Naive thymus-derived CD4-positive, alpha-beta T cell (primary cell): ENCODE measurements around the gene DDAH2. TPM values are rescaled to one million over a fixed set of nuclear protein-coding genes. Genes with fewer than 3 reads are reported as not detected.

ENCODE experiments used
- ATAC-seq: fragments of 150-1000 bp; cut with Tn5 transposase; 2 replicates; pipeline ENCODE4 v1.10.0; 2021; ENCODE audit warnings: mild to moderate bottlenecking, moderate library complexity
- CTCF ChIA-PET: fragments of 350-600 bp; sonication (Branson Sonifier 250); formaldehyde crosslinking; loops from one replicate; lab custom pipeline; 2021; ENCODE audit warnings: antibody characterized with exemption; lab: Charles Lee
- POLR2A ChIA-PET: fragments of 350-600 bp; sonication (Branson Sonifier 250); formaldehyde crosslinking; loops from one replicate; lab custom pipeline; 2021; ENCODE audit warnings: antibody characterized with exemption, inconsistent platforms; lab: Charles Lee
- DNase-seq, 9 donors: peaks; one replicate each; pipeline versions ENCODE4 v3.0.0 to v3.0.0-alpha.2; 2020 to 2022; ENCODE audit warnings: mixed read lengths in 1 of 9
- H3K27ac ChIP-seq: one replicate; pipeline ENCODE4 v1.7.0; 2013; ENCODE audit warnings: mild to moderate bottlenecking, low read depth, low read length, moderate library complexity
- H3K27me3 ChIP-seq, 2 donors: one replicate each; pipeline ENCODE4 v1.7.0; 2013; ENCODE audit warnings: low read length in 2 of 2, mild to moderate bottlenecking in 2 of 2, moderate library complexity in 2 of 2; ENCODE audit not compliant: control insufficient read depth in 2 of 2, insufficient read depth in 2 of 2
- H3K36me3 ChIP-seq, 3 experiments: 1 replicate in 2 of 3; 2 replicates in 1 of 3; pipeline ENCODE4 v1.7.0; 2013; ENCODE audit warnings: low read length in 3 of 3, mild to moderate bottlenecking in 3 of 3, moderate library complexity in 1 of 3; ENCODE audit not compliant: insufficient read depth in 3 of 3, control insufficient read depth in 2 of 3
- H3K4me1 ChIP-seq, 2 donors: one replicate each; pipeline ENCODE4 v1.7.0; 2013; ENCODE audit warnings: low read length in 2 of 2, mild to moderate bottlenecking in 2 of 2, moderate library complexity in 1 of 2; ENCODE audit not compliant: control insufficient read depth in 2 of 2, insufficient read depth in 2 of 2
- H3K4me3 ChIP-seq: 2 replicates; pipeline ENCODE4 v1.7.0; 2013; ENCODE audit warnings: mild to moderate bottlenecking, low read length
- H3K9me3 ChIP-seq, 3 experiments: 1 replicate in 2 of 3; 2 replicates in 1 of 3; pipeline ENCODE4 v1.7.0; 2013; ENCODE audit warnings: low read length in 3 of 3; ENCODE audit not compliant: control insufficient read depth in 2 of 3
- H3K27ac Mint-ChIP-seq, 9 donors: one replicate each; pipeline ENCODE4 v1.8.0; 2020 to 2022; ENCODE audit warnings: mixed read lengths in 9 of 9, mild to moderate bottlenecking in 8 of 9, moderate library complexity in 5 of 9, inconsistent platforms in 2 of 9
- H3K27me3 Mint-ChIP-seq, 5 donors: one replicate each; pipeline ENCODE4 v1.8.0; 2021 to 2022; ENCODE audit warnings: mixed read lengths in 5 of 5, mild to moderate bottlenecking in 1 of 5
- H3K36me3 Mint-ChIP-seq, 5 donors: one replicate each; pipeline ENCODE4 v1.8.0; 2020 to 2022; ENCODE audit warnings: mixed read lengths in 5 of 5, mild to moderate bottlenecking in 3 of 5, inconsistent platforms in 1 of 5
- H3K4me1 Mint-ChIP-seq, 7 donors: one replicate each; pipeline ENCODE4 v1.8.0; 2020 to 2022; ENCODE audit warnings: mixed read lengths in 7 of 7, mild to moderate bottlenecking in 3 of 7, inconsistent platforms in 1 of 7
- H3K4me3 Mint-ChIP-seq, 10 donors: one replicate each; pipeline ENCODE4 v1.8.0; 2020 to 2022; ENCODE audit warnings: mild to moderate bottlenecking in 10 of 10, mixed read lengths in 10 of 10, moderate library complexity in 6 of 10, inconsistent platforms in 2 of 10
- H3K9me3 Mint-ChIP-seq, 11 donors: one replicate each; pipeline ENCODE4 v1.8.0; 2020 to 2022; ENCODE audit warnings: mixed read lengths in 11 of 11, mild to moderate bottlenecking in 4 of 11, inconsistent platforms in 1 of 11, moderate library complexity in 1 of 11
- intact Hi-C, 2 donors: fragments of 100-400 bp; cut with micrococcal nuclease; formaldehyde crosslinking; loops; one replicate each; pipeline ENCODE4 v1.15.1; 2023
- polyA plus RNA-seq, 2 donors: library from polyadenylated mRNA; unstranded; fragments of 300-500 nt; fragmentation: Illumina TruSeq; gene quantifications; one replicate each; pipeline ENCODE4 v1.2.3, GENCODE V29; 2021
- total RNA-seq, 6 experiments: library from RNA in 5 of 6; stranded (reverse) in 5 of 6; gene quantifications; 1 replicate in 5 of 6; 2 replicates in 1 of 6; pipeline ENCODE4 v1.2.3 and lab custom pipeline; 2021 to 2026

Gene DDAH2
- total and polyA plus RNA-seq, 7 experiments from 2014 or later: 4.9 to 31.4 (median 12.2) TPM

GRCh38 chr6:31736768-31737314, 7.7 kb upstream of the DDAH2 start:
- CTCF ChIA-PET: interaction anchor here (1.4 to 4.3 kb wide), 3 partner anchors 8 to 90 kb away, joined by 7 to 30 read pairs (median 7); partner anchors contain the start of gene DDAH2
- Mint-ChIP-seq H3K9me3 (peaks cover 0 to 6% (median 0%) of the 10 kb centered on the region in 11 donors), H3K27ac (peak overlapping the region; percentile 14 to 94 (median 90)), H3K27me3 (no peaks in the 10 kb centered on the region), H3K36me3 (peaks cover 0 to 45% (median 8%) of the 10 kb centered on the region in 5 donors), H3K4me1 (peaks cover 41 to 87% (median 70%) of the 10 kb centered on the region in 7 donors), H3K4me3 (peak overlapping the region; percentile 86 to 100 (median 96))
- ATAC-seq (no peak), DNase-seq (no peak)
- peaks cover 41 to 45% of the 10 kb centered on the region in 2 donors for H3K4me1 ChIP-seq
- peak overlapping the region; percentile 94 for H3K4me3 ChIP-seq
- POLR2A ChIA-PET: interaction anchor here (0.6 to 4.6 kb wide), 11 partner anchors 8 to 126 kb away, joined by 3 to 28 read pairs (median 4); partner anchors contain the start of genes DDAH2, HSPA1B, LSM2 and NEU1
- no peaks in the 10 kb centered on the region for H3K27me3 ChIP-seq
- H3K36me3 ChIP-seq: peaks cover 4 to 21% (median 7%) of the 10 kb centered on the region in 3 experiments
- intact Hi-C loops: loop anchor here (5.0 to 10.0 kb wide), 8 partner anchors 55 to 1468 kb away; partner anchors contain the start of genes AGPAT1 (in 1 of the 2), DXO (in 1 of the 2), HSD17B8 (in 1 of the 2) and LY6G5C (in 1 of the 2)
- no peaks in the 10 kb centered on the region for H3K9me3 ChIP-seq
- H3K27ac ChIP-seq: peak overlapping the region; percentile 83

GRCh38 chr6:31736021-31736767, 7.1 kb upstream of the DDAH2 start, which contains the start of gene CLIC1:
TSS of gene CLIC1 (minus strand) at chr6:31736530. CDS start at chr6:31736300, 230 bp downstream.
- H3K4me1 ChIP-seq: peaks cover 41 to 45% of the 10 kb centered on the region in 2 donors
- peaks cover 0 to 42% (median 8%) of the 10 kb centered on the region in 5 donors for H3K36me3 Mint-ChIP-seq
- peak within 1 kb of the TSS; percentile 83 for H3K27ac ChIP-seq
- H3K4me3 Mint-ChIP-seq: peak within 1 kb of the TSS; percentile 86 to 100 (median 96)
- intact Hi-C loops: loop anchor here (5.0 to 10.0 kb wide), 8 partner anchors 54 to 1469 kb away; partner anchors contain the start of genes AGPAT1 (in 1 of the 2), DXO (in 1 of the 2), HSD17B8 (in 1 of the 2) and LY6G5C (in 1 of the 2)
- DNase-seq (peak in 7 of 9 donors; percentile 17 to 85 (median 38)), ATAC-seq (peak; percentile 28)
- CTCF ChIA-PET: interaction anchor here (1.3 to 1.5 kb wide), 3 partner anchors 9 to 90 kb away, joined by 3 to 7 read pairs (median 7); no protein-coding TSS in a partner anchor
- H3K9me3 ChIP-seq: no peaks in the 10 kb centered on the region
- peak within 1 kb of the TSS; percentile 88 to 94 (median 90) for H3K27ac Mint-ChIP-seq
- POLR2A ChIA-PET: interaction anchor here (0.6 to 4.6 kb wide), 13 partner anchors 11 to 127 kb away, joined by 3 to 28 read pairs (median 4); partner anchors contain the start of genes LSM2 and NEU1
- H3K9me3 Mint-ChIP-seq: peaks cover 0 to 5% (median 0%) of the 10 kb centered on the region in 11 donors
- H3K36me3 ChIP-seq: peaks cover 5 to 25% (median 13%) of the 10 kb centered on the region in 3 experiments
- peak within 1 kb of the TSS; percentile 94 for H3K4me3 ChIP-seq
- no peaks in the 10 kb centered on the region for H3K27me3 Mint-ChIP-seq
- H3K27me3 ChIP-seq: no peaks in the 10 kb centered on the region
- H3K4me1 Mint-ChIP-seq: peaks cover 41 to 81% (median 70%) of the 10 kb centered on the region in 7 donors

GRCh38 chr6:31734821-31735406, 5.8 kb upstream of the DDAH2 start:
- Histone ChIP-seq H3K9me3 (no peaks in the 10 kb centered on the region), H3K4me1 (peaks cover 41 to 48% of the 10 kb centered on the region in 2 donors), H3K4me3 (peak overlapping the region; percentile 94), H3K36me3 (peaks cover 5 to 25% (median 13%) of the 10 kb centered on the region in 3 experiments), H3K27me3 (no peaks in the 10 kb centered on the region), H3K27ac (peak overlapping the region; percentile 83)
- DNase-seq (peak in 2 of 9 donors; percentile 50 to 63), ATAC-seq (peak; percentile 54)
- POLR2A ChIA-PET: interaction anchor here (0.5 to 2.0 kb wide), 7 partner anchors 41 to 414 kb away, joined by 3 to 8 read pairs (median 3); partner anchors contain the start of gene VARS1
- H3K36me3 Mint-ChIP-seq: peaks cover 0 to 44% (median 8%) of the 10 kb centered on the region in 5 donors
- intact Hi-C loops: loop anchor here (1.0 to 10.0 kb wide), 9 partner anchors 53 to 1470 kb away; partner anchors contain the start of genes AGPAT1 (in 1 of the 2), DXO (in 1 of the 2), HSD17B8 (in 1 of the 2) and LY6G5C (in 1 of the 2)
- H3K4me1 Mint-ChIP-seq: peaks cover 32 to 78% (median 65%) of the 10 kb centered on the region in 7 donors
- H3K4me3 Mint-ChIP-seq: peak overlapping the region; percentile 86 to 100 (median 96)
- H3K27me3 Mint-ChIP-seq: no peaks in the 10 kb centered on the region
- CTCF ChIA-PET: interaction anchor here (0.8 to 1.3 kb wide), 3 partner anchors 8 to 95 kb away, joined by 3 to 4 read pairs (median 3); partner anchors contain the start of gene VWA7
- H3K27ac Mint-ChIP-seq: peak overlapping the region; percentile 70 to 94 (median 90)
- peaks cover 0 to 4% (median 0%) of the 10 kb centered on the region in 11 donors for H3K9me3 Mint-ChIP-seq

- H3K36me3 Mint-ChIP-seq: peaks cover 0 to 44% (median 8%) of the 10 kb centered on the region in 5 donors
- H3K36me3 ChIP-seq: peaks cover 5 to 25% (median 13%) of the 10 kb centered on the region in 3 experiments
- POLR2A ChIA-PET: interaction anchor here (0.5 to 2.0 kb wide), 5 partner anchors 62 to 414 kb away, joined by 3 to 8 read pairs (median 4); partner anchors contain the start of gene VARS1
- H3K9me3 Mint-ChIP-seq: peaks cover 0 to 3% (median 0%) of the 10 kb centered on the region in 11 donors
- intact Hi-C loops: loop anchor here (1.0 to 10.0 kb wide), 3 partner anchors 96 to 1470 kb away; partner anchors contain the start of genes DXO (in 1 of the 2), HSD17B8 (in 1 of the 2), RING1 (in 1 of the 2) and RXRB (in 1 of the 2)
- H3K27me3 ChIP-seq: no peaks in the 10 kb centered on the region
- no peaks in the 10 kb centered on the region for H3K9me3 ChIP-seq
- H3K4me1 ChIP-seq: peaks cover 37 to 45% of the 10 kb centered on the region in 2 donors
- H3K4me3 Mint-ChIP-seq: peak overlapping the region; percentile 86 to 100 (median 96)
- CTCF ChIA-PET: interaction anchor here (1.0 to 1.4 kb wide), 2 partner anchors 9 to 96 kb away, joined by 3 read pairs; no protein-coding TSS in a partner anchor
- DNase-seq: no peak
- H3K4me1 Mint-ChIP-seq: peaks cover 27 to 75% (median 62%) of the 10 kb centered on the region in 7 donors
- H3K27ac ChIP-seq: peak overlapping the region; percentile 83
- peak overlapping the region; percentile 70 to 94 (median 90) for H3K27ac Mint-ChIP-seq
- no peaks in the 10 kb centered on the region for H3K27me3 Mint-ChIP-seq
- ATAC-seq: no peak
- H3K4me3 ChIP-seq: peak overlapping the region; percentile 94
Measured at GRCh38 chr6:31734247-31734820, 5.2 kb upstream of the DDAH2 start.

GRCh38 chr6:31733734-31734133, 4.6 kb upstream of the DDAH2 start:
- DNase-seq: no peak
- Mint-ChIP-seq H3K4me3 (peak overlapping the region in 9 of 10 donors; percentile 54 to 100 (median 96)), H3K9me3 (peaks cover 0 to 3% (median 0%) of the 10 kb centered on the region in 11 donors), H3K27ac (peak overlapping the region in 6 of 9 donors; percentile 79 to 94 (median 89)), H3K36me3 (peaks cover 0 to 45% (median 8%) of the 10 kb centered on the region in 5 donors), H3K27me3 (no peaks in the 10 kb centered on the region), H3K4me1 (peaks cover 21 to 75% (median 60%) of the 10 kb centered on the region in 7 donors)
- ChIA-PET CTCF (interaction anchor here (1.4 kb wide), 1 partner anchor 8 kb away, joined by 3 read pairs; no protein-coding TSS in a partner anchor), POLR2A (no interaction called here)
- Histone ChIP-seq H3K4me1 (peaks cover 33 to 45% of the 10 kb centered on the region in 2 donors), H3K27ac (peak overlapping the region; percentile 83), H3K9me3 (no peaks in the 10 kb centered on the region), H3K4me3 (no peak overlapping the region), H3K36me3 (peaks cover 5 to 25% (median 13%) of the 10 kb centered on the region in 3 experiments), H3K27me3 (no peaks in the 10 kb centered on the region)
- intact Hi-C loops: loop anchor here (1.0 to 10.0 kb wide), 3 partner anchors 97 to 1471 kb away; partner anchors contain the start of genes DXO (in 1 of the 2), HSD17B8 (in 1 of the 2), RING1 (in 1 of the 2) and RXRB (in 1 of the 2)
- ATAC-seq: no peak
